DMS 273 (cell line): Measurements from ENCODE around the gene PAQR4.
A peak's percentile ranks its signal among the peaks of the same experiment; 100 is the strongest.

Experiments used
- DNase-seq: peaks from one replicate; lab custom pipeline; 2025; ENCODE audit not compliant: unreplicated experiment; lab: John Stamatoyannopoulos, UW

PAQR4 gene

GRCh38 chr16:2977440-2977839 lies 8.3 kb downstream of the PAQR4 start:
- DNase-seq = peak; percentile 53

- peak; percentile 64 for DNase-seq
Measured at GRCh38 chr16:2979669-2980226, 10.6 kb downstream of the PAQR4 start.

GRCh38 chr16:2980227-2981176 lies 11.4 kb downstream of the PAQR4 start, which contains the start of gene PKMYT1:
Gene PKMYT1, minus strand, starts transcription at chr16:2980446. Its CDS starts 789 bp downstream, at chr16:2979657.
- DNase-seq = peak; percentile 96

DNA sequence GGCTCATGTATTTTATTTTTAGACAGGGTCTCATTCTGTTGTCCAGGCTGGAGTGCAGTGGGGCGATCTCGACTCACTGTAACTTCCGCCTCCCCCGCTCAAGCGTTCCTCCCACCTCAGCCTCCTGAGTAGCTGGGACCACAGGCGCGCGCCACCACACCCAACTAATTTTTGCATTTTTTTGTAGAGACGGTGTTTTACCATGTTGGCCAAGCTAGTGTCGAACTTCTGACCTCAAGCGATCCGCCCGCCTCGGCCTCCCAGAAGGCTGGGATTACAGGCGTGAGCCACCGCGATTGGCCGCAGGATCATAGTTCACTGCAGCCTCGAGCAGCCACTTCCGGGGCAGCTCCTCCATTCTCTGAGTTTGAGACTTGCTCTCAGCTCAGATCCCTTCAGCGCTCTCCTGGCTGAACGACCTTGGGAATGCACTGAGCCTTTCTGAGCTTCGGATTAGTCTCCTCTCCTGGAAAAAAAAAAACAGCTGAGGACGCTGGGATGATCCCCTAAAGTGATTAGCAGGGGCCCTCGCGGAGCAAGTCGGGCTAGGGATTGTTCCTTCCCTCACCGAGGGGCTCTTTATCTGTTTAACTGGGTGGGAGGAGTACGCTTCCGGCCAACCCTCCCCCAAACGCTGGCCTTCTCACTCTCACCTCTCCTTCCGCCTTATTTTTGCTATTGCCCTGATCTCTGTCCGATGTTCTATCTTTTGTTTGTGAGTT lies 12.2 kb downstream of the PAQR4 start:
- no peak for DNase-seq

DNA sequence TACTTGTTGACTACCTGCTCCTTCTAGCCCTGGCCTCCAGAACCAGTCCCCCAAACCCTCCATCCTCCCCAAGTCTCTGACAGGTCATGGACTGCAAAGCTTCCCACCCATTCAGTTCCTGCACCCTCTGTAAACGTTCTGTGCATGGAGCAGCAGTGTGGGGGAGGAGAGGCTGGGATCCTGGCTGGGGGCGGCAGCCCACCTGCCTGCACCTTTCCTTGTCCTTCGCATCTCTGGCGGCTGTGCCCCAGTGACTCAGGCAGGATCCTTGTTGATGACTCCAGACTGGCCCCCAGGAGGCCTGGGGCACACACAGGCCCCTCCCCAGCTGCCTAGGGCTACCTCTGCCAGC lies 12.7 kb downstream of the PAQR4 start:
- DNase-seq = no peak

GRCh38 chr16:2982402-2982801 lies 13.3 kb downstream of the PAQR4 start:
- no peak for DNase-seq

DNA sequence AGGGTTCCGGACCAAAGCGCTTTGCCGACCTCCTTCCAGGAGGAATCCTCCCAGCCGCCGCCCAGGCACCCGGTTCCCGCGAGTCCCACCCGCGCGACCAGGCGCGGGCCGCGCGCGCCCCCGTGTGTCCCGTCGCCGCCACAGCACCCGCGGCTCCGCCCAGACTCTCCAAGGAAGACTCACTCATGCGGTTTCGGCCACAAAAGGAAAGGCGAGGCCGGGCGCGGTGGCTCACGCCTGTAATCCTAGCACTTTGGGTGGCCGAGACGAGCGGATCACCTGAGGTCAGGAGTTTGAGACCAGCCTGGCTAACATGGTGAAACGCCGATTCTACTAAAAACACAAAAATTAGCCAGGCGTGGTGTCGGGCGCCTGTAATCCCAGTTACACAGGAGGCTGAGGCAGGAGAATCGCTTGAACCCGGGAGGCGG lies 14.6 kb downstream of the PAQR4 start:
- DNase-seq = peak; percentile 93

DNA sequence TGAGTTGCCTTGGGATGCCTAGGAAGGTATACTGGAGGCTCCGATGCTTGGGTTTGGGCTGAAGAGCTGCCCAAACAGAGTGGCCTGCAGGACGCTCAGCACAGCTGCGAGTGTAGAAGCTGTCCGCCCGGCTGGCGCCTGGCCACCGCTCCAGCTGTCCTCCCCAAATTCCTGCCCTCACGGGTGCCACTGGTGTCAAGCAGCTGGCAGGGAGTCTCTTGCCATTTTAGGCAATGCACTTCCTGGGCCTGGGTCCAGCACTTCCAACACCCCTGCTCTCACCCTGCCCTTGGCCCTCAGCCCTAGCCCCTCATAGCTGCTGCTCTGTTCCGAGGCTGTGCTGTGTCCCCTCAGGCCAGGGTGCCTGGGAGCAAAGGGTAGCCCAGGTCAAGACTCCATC lies 16.3 kb downstream of the PAQR4 start:
- peak; percentile 84 for DNase-seq

GRCh38 chr16:2985893-2986355 lies 16.8 kb downstream of the PAQR4 start:
- peak; percentile 98 for DNase-seq

DNA sequence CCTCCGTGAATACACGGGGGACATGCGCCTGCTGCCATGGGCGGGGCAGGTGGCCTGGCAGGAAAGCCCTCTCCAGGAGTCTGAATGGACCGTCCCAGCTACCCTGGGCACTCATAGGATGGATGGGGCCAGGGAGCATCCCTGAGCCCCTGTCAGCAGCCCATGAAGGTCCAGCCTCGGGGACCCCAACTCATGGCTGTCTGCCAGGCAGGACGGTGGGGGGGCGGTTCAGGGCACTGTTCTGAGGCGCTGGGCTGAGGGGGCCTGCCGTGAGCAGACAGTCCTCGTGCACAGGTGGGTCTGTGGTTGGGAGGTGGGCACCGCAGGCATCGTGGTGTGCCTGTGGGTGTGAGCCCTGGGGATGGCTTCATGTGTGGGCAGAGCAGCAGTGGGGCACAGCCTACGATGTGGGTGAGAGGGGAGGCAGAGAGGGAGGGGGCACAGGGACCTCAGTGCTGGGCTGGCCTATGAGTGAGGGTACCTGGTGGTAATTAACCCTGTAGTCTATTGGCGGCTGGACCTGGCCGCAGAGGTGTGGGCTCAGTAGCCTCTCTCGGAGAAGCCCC lies 17.6 kb downstream of the PAQR4 start:
- no peak for DNase-seq

DNA sequence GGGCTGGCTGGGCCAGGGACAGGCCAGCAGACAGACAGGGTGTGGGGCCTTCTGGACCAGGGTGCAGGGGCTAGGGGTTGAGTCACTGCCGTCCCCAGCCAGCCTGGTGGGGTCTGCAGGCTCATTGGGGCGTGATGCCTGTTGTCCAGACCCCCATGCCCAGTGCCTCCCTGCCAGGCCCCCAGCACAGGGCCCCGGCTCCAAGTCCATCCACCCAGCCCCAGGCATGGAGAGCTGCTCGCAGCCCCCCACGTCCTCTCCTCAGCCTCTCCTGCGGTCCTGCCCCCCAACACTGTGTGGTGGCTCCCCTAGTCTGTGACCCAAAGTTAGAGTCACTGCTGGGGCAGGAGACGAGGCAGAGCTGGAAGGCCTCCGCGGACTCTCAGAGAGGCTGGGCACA lies 18.1 kb downstream of the PAQR4 start:
- DNase-seq = no peak

DNA sequence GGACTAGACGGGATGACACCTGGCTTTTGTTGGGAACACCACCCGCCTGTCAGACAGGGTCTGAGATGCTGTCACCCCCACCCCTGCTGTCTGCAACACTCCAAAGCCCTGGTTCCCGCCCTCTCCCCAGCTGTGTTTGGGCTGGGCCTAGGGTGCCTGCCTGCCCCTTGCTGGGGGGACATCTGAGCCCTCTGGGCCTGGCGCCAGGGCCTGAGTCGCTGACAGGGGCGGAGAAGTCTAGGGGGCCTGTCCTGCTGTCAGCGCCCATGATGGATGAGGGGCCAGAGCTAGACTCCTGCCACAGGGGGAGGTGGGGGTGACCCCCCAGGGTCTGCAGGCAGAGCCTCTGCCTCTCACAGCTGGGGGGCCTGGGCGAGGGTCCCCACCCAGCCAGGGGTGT lies 18.7 kb downstream of the PAQR4 start:
- peak; percentile 88 for DNase-seq

GRCh38 chr16:2988590-2989099 lies 19.5 kb downstream of the PAQR4 start:
- DNase-seq = no peak

DNA sequence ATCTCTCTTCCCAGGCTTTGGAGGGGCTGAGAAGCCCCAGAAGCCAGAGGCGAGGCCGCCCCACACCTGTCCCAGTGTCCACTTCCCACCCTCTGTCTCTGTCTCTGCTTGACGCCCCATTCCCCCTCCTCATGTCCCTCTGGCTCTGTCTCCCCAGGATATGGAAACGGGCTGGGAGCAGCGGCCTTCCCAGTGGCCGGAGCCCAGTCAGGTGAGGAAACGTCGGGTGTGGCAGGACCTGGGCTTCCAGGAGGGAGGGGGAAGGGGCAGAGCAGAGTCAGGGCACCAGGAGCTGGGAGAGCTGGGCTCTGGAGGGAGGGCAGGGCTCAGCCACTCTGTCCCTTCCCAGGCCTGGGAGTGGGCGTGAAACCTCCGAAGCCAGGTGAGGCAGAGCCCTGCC lies 21.7 kb downstream of the PAQR4 start:
- DNase-seq = no peak

DNA sequence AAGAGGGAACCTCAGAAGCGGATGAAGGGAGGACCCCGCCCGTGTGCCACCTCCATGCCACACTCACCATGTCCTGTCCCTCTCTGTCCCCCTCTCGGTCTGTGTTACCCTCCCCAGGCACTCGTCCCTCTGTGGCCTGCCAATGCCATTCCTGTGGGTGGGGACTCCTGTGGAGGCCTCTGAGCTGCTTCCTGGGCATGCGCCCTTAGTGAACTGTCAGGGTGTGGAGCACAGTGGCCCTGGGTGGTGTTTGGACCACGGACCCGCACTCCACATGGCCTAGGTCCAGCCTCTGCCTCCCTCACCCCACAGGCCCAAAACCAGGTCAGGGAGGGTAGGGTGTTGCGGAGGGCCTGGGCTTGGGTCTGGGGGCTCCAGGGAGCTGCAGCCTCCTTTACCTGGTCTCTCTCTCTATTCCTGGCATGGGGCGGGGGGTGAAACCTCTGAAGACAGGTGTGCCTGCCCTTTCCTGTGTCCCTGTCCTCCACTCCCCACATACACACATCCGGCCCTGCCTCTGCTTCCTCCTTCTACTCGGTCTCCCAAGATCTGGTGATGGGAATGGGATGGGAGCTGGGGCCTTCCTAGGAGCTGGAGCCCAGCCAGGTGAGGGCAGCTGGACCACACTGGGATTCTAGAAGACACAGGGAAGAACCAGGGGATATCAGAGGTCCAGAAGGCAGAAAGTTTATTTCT lies 22.6 kb downstream of the PAQR4 start:
- DNase-seq = no peak

- no peak for DNase-seq
Measured at GRCh38 chr16:2992383-2993081, 23.4 kb downstream of the PAQR4 start.

DNA sequence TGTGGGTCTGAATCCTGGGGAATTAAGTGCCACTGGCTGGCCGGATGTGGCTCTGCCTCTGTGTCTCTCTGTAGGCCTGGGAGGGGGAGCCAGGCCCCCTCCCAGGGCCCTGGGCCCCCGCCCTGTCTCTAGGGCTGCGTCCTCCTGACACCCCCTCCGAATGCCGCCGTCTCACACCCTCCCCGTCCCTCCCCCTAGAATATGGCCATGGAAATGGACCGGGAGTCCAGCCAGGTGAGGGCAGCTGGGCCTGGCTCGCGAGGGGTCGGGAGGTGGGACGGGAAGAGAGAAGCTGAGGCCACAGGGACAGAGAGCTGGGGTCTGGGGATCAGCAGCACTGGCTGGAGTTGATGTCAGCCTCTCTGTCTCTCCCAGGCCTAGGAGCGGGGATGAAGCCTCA lies 27.1 kb downstream of the PAQR4 start:
- no peak for DNase-seq

GRCh38 chr16:2999929-3000328 lies 30.8 kb downstream of the PAQR4 start:
- DNase-seq = no peak

- DNase-seq = no peak
Measured at GRCh38 chr16:3000540-3000939, 31.4 kb downstream of the PAQR4 start.

DNA sequence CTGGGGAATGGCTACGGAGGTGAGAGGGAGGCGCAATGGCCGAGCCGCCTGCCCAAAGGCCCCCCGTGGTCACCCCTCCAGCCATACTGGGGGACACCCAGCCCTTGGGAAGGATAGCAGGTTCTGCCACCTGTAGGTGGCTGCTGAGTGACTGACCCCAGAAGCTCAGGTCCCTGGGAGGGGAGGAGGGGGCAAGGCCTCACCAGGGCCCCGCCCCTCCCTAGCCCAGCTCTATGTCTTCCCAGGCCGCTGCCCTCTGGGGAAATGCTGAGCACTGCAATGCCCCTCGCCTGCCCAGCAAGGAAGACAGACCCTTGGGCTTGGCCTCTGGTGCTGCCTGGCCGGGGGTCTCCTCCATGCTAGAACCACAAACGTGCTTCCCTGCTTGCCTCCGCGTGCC lies 32.2 kb downstream of the PAQR4 start:
- DNase-seq = no peak
